PFSK-1 (cell line): ENCODE results near the gene FFAR3.

Experiments
- FOXP2 ChIP-seq: optimal IDR thresholded peaks from 2 replicates; pipeline ENCODE3; 2011; ENCODE audit warnings: borderline replicate concordance, control low read depth, inconsistent platforms; ENCODE audit not compliant: insufficient read depth; ENCODE audit errors: extremely low read length, extremely low read depth
- POLR2AphosphoS5 ChIP-seq: IDR thresholded peaks from 2 replicates; pipeline ENCODE4 v1.6.1; 2012; ENCODE audit warnings: low read depth, mild to moderate bottlenecking, control low read depth, low read length, moderate library complexity
- REST ChIP-seq, 2 experiments: IDR thresholded peaks; 2 replicates each; pipeline versions ENCODE4 v1.6.1 to v1.8.0; 2011 to 2012; ENCODE audit warnings: low read depth in 2 of 2, low read length in 2 of 2, control low read depth in 1 of 2, inconsistent platforms in 1 of 2, mild to moderate bottlenecking in 1 of 2, moderate library complexity in 1 of 2; ENCODE audit not compliant: insufficient read depth in 1 of 2
- SIN3A ChIP-seq: IDR thresholded peaks from 2 replicates; pipeline ENCODE4 v1.6.1; 2012; ENCODE audit warnings: mild to moderate bottlenecking, low read length, moderate library complexity, borderline replicate concordance; ENCODE audit not compliant: insufficient read depth
- TAF1 ChIP-seq: IDR thresholded peaks from 2 replicates; pipeline ENCODE4 v1.6.1; 2012; ENCODE audit warnings: low read length, control low read depth, borderline replicate concordance; ENCODE audit not compliant: insufficient read depth

Gene FFAR3

DNA sequence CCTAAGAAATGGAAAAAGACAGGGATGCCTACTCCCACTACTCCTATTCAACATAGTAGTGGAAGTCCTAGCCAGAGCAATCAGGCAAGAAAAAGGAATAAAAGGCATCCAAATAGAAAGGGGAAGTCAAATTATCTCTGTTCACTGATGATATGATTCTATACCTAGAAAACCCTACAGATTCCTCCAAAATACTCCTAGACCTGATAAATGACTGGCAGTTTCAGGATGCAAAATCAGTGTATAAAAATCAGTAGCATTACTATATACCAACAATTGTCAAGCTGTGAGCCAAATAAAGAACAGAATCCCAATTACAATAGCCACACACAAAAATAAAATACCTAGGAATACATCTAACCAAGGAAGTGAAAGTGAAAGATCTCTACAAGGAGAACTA is 11.3 kb downstream of the FFAR3 start:
- TF ChIP-seq REST (IDR thresholded peaks at IDR 0.05; ENCODE audit: insufficient read depth in 1 of 2, low read depth in 2 of 2, low read length in 2 of 2), result no peak

DNA sequence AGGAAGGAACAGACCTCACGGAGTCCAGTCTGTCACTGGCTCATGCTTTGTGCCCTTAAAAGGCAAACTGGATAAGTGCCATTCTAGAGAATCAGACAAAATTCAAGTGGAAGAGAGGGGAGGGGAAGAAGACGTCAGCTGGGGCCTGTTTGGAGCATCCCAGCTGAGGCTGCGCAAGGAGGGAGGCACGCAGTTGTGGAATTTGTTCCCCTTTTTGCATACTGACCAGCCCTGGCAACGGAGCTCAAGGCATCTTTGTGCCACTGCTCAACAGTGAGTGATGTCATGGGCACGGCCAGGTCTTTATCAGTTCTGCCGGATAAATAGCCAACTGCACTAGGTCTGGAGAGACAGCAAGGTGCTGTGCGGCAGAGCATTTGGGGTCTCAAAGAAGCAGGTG is 12.5 kb downstream of the FFAR3 start, which contains the start of gene GPR42:
Gene GPR42 (plus strand): TSS at position 347 of the 400 bp plus-strand sequence. CDS start 292 bp downstream, outside the sequence.
- TF ChIP-seq TAF1, result no peak
- no peak for TF ChIP-seq SIN3A
- TF ChIP-seq POLR2AphosphoS5, result no peak
- TF ChIP-seq FOXP2, result no peak
- TF ChIP-seq REST (IDR thresholded peaks at IDR 0.05; ENCODE audit: insufficient read depth in 1 of 2, low read depth in 2 of 2, low read length in 2 of 2), result no peak

DNA sequence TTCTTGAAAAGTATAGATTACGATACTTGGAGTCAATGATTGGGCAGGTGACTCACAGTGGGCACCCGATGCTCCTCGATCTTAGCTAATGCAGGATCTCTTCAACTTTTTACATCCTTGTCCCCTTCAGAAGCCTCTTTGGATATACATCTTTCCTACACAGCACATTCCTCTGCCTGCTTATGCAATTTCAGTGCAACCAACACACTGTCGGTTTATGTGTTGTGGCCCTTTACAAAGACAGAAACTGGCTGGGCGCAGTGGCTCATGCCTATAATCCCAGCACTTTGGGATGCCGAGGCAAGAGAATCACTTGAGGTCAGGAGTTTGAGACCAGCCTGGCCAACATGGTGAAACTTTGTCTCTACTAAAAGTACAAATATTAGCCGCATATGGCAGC is 15.2 kb downstream of the FFAR3 start:
- TF ChIP-seq TAF1, result no peak
- no peak for TF ChIP-seq REST (IDR thresholded peaks at IDR 0.05; ENCODE audit: insufficient read depth in 1 of 2, low read depth in 2 of 2, low read length in 2 of 2)
- no peak for TF ChIP-seq POLR2AphosphoS5
- no peak for TF ChIP-seq FOXP2

DNA sequence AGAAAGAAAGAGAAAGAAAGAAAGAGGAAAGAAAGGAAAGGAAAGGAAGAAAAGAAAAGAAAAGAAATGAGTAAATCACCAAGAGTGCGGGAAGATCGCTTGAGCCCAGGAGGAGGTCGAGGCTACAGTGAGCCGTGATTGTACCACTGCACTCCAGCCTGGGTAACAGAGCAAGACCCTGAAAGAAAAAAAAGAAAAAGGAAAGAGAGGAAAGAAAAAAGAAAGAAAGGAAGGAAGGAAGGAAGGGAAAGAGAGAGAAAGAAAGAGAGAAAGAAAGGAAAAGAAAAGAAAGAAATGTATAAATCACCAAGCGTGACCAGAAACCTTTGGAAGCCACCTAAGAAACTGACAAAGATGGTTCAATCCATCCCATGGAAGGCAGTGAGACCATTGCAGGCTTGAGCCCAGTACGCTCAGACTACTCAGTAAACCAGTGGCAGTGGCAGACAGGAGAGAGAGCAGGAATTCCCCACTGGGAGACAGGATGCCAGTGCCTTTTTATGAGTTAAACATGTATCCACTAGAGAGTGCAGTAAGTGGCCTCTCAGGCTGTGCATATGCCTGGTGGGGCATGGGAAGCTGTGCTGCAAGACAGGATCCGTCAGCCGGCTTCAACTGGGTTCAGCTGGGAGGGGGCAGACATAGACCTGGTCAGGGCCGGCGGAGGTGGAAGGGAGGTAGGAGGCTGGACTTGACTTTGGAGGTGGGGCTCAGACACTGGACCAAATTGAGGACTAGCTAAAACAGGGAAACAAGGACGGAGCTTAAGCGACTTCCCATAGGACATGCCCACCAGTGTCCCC is 17.4 kb downstream of the FFAR3 start:
- no peak for TF ChIP-seq POLR2AphosphoS5
- TF ChIP-seq FOXP2, result no peak
- TF ChIP-seq TAF1, result no peak
- TF ChIP-seq SIN3A, result no peak
- TF ChIP-seq REST (IDR thresholded peaks at IDR 0.05; ENCODE audit: insufficient read depth in 1 of 2, low read depth in 2 of 2, low read length in 2 of 2), result no peak

DNA sequence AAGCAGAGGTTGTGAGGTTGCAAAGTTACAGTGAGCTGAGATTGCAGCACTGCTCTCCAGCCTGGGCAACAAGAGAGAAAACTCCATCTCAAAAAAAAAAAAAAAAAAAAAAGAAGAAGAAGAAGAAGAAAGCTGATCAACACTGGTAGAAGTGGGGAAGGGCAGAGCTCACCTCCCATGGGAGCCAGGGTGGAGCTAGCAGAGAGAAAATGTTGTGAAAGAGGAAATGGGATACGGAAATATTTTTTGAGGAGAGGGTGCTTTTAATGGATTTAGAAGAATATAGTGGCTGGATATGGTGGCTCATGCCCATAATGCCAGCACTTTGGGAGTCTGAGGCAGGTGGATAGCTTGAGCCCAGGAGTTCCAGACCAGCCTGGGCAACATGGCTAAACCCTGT is 19.4 kb downstream of the FFAR3 start:
- TF ChIP-seq TAF1 (no peak), SIN3A (no peak), REST (IDR thresholded peaks at IDR 0.05; ENCODE audit: insufficient read depth in 1 of 2, low read depth in 2 of 2, low read length in 2 of 2) (no peak), POLR2AphosphoS5 (no peak), FOXP2 (no peak)
